ENCODE measurements around the gene RASA1. TPM values are rescaled to one million over a fixed set of nuclear protein-coding genes. Genes with fewer than 3 reads are reported as not detected.
A peak's percentile ranks its signal among the peaks of the same experiment; 100 is the strongest.

Gene RASA1
- total RNA-seq, 4 donors from 2014 or later, result 22.3 to 33.3 (median 28.2) TPM

GRCh38 chr5:87435144-87435694, 167.5 kb downstream of the RASA1 start:
- intact Hi-C loops (cut with DNase I; ENCODE audit: low total_unique reads) (no loop called here), in situ Hi-C loops (cut with MboI; ENCODE audit: low pct_ligation_motif_present in 1 of 4, low pct_unique_long_range_greater_than_20kb in 1 of 4, low sequenced_read_pairs in 3 of 4) (no loop called here)
- WGBS, 2 donors (ENCODE audit: low coverage in 1 of 2), result 41 to 48% methylated on average over 2 of the region's 2 CpGs
- Histone ChIP-seq H3K27me3 (no peaks in the 10 kb centered on the region), H3K4me3 (no peak overlapping the region), H3K27ac (peak overlapping the region; percentile 28 to 59 (median 40)), H3K9me3 (peaks cover 0 to 5% of the 10 kb centered on the region in 2 donors), H3K36me3 (no peaks in the 10 kb centered on the region), H3K4me1 (peaks cover 0 to 27% (median 7%) of the 10 kb centered on the region in 4 donors)
- TF ChIP-seq POLR2AphosphoS5 (IDR thresholded peaks at IDR 0.05) (no peak), EP300 (IDR thresholded peaks at IDR 0.05; ENCODE audit: low read depth) (no peak), POLR2A (IDR thresholded peaks at IDR 0.05) (no peak), CTCF (IDR thresholded peaks at IDR 0.05) (no peak)
- DNase-seq, result no peak

GRCh38 chr5:87437724-87438123, 170.0 kb downstream of the RASA1 start:
- in situ Hi-C loops (cut with MboI; ENCODE audit: low pct_ligation_motif_present in 1 of 4, low pct_unique_long_range_greater_than_20kb in 1 of 4, low sequenced_read_pairs in 3 of 4), result no loop called here
- Histone ChIP-seq H3K27ac (no peak overlapping the region), H3K9me3 (peaks cover 0 to 5% of the 10 kb centered on the region in 2 donors), H3K4me1 (peaks cover 0 to 27% (median 7%) of the 10 kb centered on the region in 4 donors), H3K36me3 (no peaks in the 10 kb centered on the region), H3K4me3 (no peak overlapping the region), H3K27me3 (no peaks in the 10 kb centered on the region)
- intact Hi-C loops (cut with DNase I; ENCODE audit: low total_unique reads), result no loop called here
- WGBS, 2 donors (ENCODE audit: low coverage in 1 of 2), result 73 to 90% methylated on average over 1 of the region's 1 CpG
- no peak for DNase-seq
- TF ChIP-seq EP300 (IDR thresholded peaks at IDR 0.05; ENCODE audit: low read depth) (no peak), POLR2A (IDR thresholded peaks at IDR 0.05) (no peak)

- DNase-seq, result no peak
- no peak for TF ChIP-seq CTCF (IDR thresholded peaks at IDR 0.05)
- no peak for TF ChIP-seq POLR2AphosphoS5 (IDR thresholded peaks at IDR 0.05)
- no peak for TF ChIP-seq POLR2A (IDR thresholded peaks at IDR 0.05)
- no peak for TF ChIP-seq EP300 (IDR thresholded peaks at IDR 0.05; ENCODE audit: low read depth)
- 77 to 87% methylated on average over 2 of the region's 2 CpGs for WGBS, 2 donors (ENCODE audit: low coverage in 1 of 2)
- Histone ChIP-seq H3K27me3 (no peaks in the 10 kb centered on the region), H3K4me1 (peaks cover 0 to 27% (median 7%) of the 10 kb centered on the region in 4 donors), H3K9me3 (peaks cover 0 to 5% of the 10 kb centered on the region in 2 donors), H3K36me3 (no peaks in the 10 kb centered on the region), H3K27ac (no peak overlapping the region), H3K4me3 (no peak overlapping the region)
- in situ Hi-C loops (cut with MboI; ENCODE audit: low pct_ligation_motif_present in 1 of 4, low pct_unique_long_range_greater_than_20kb in 1 of 4, low sequenced_read_pairs in 3 of 4) (no loop called here), intact Hi-C loops (cut with DNase I; ENCODE audit: low total_unique reads) (no loop called here)
Observed at GRCh38 chr5:87438231-87438630, 170.5 kb downstream of the RASA1 start.

Small RNA genes lying within 50 kb of the gene (small RNA-seq; reads per million reads assigned to genes)
- gene RN7SL629P (0 reads per million in 4 donors), gene RNU6-606P (0 reads per million in 4 donors), gene RNU6-727P (0 to 0.14 (median 0) reads per million in 4 donors)

Other genes starting within 250 kb of the RASA1 start
- 100 to 1,000 TPM in 1 of 4 donors, 10 to 100 TPM in 3; 23.9 to 163 (median 68.3) TPM for gene CCNH, start 145.0 kb downstream of the RASA1 start, total RNA-seq